Measurements from ENCODE around the gene DMAC2.
"Not testable (repeated sequence)": the region's sequence is repeated elsewhere in the genome, so short reads cannot be mapped to it uniquely, and the experiment has no call there.

The DMAC2 gene

DNA sequence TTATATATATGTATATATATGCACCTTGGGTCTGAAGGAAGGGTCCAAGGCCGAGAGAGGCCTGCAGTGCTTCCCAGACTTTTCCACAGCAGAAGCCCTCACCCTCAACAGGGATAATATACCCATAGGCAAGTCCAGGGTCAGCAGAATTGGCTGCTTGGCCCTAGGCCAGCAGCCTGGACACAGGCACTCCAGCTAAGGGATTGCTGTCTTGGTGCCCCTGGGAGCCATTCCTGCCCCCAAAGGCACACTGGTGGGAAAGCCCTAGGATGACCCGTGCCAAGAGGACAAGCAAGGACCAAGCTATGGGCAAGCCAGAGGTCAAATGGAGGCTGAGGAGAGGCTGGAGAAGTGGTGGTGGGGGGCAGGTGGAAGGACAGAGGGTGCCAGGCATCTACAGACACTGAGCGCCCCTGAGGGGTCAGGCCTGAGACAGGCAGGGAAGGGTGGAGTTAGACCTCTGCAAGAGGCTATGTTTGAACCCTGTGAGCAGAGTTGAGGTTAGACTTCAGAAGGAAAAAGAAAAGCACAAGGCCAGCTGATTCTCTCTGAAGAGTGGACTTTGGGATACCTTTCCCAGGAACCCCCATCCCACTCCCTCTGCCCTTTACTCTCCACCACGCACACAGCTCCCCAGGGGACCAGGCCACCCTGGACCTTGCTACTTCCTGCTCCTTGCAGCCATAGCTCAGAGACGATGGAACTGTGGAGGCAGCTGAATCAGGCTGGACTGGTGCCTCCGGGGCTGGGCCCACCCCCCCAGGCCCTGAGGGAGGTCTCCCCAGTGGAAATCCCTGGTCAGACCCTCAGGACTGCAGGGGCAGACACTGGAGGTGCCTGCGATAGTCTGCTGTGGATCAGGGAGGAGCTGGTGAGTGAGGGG is 3.0 kb upstream of the DMAC2 start, which contains the start of gene ERICH4:
Gene ERICH4, plus strand, starts transcription at position 684 of the 883 bp plus-strand sequence. Its CDS starts 14 bp downstream, at position 698.
- no peak for DNase-seq

- DNase-seq, result no peak
Observed at GRCh38 chr19:41441321-41441945, 1.7 kb upstream of the DMAC2 start.

- no peak for DNase-seq
Observed at GRCh38 chr19:41437944-41438574, 1.7 kb downstream of the DMAC2 start.

DNA sequence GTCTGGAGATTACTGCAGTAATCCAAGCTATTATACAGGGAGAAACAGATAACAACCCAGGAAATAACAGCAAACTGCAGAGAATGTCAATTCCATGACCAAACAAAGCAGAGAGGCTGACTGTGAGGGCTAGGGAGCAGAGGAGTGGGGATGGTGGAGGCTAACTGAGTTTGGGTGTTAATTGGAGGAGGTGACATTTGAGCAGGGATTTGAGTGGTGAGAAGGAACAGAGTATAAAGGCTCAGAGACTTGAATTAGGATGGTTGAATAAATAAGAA is 3.1 kb downstream of the DMAC2 start:
- no peak for DNase-seq

DNA sequence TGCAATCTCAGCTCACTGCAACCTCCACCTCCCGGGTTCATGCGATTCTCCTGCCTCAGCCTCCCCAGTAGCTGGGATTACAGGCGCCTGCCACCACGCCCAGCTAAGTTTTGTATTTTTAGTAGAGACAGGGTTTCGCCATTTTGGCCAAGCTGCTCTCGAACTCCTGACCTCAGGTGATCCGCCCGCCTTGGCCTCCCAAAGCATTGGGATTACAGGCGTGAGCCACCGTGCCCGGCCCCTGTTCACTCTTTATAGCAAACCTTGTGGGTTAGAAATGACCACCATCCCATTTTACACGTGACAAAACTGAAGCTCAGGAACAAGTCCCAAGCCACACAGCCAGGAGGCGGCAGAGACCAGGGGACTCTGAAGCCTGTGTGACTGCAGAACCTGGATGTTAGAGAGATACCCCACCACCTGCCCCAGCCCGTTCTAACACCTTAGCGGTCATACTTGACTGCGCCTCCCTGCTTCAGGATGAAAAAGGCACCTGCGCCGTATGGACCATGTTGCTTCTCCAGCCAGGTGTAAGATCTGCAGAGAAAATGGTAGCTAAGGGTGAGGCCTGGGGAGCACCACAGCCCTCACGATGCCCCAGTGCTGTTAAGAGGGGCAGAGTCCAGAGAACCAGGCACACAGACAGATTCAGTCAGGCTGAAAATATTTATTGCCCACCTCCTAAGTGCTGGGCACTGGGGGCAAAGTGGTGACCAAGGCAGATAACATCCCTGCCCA is 3.6 kb downstream of the DMAC2 start:
- no peak for DNase-seq

GRCh38 chr19:41435376-41435775 is 4.3 kb downstream of the DMAC2 start:
- DNase-seq, result not testable (repeated sequence)

- DNase-seq, result no peak
Observed at GRCh38 chr19:41434450-41434849, 5.3 kb downstream of the DMAC2 start.

DNA sequence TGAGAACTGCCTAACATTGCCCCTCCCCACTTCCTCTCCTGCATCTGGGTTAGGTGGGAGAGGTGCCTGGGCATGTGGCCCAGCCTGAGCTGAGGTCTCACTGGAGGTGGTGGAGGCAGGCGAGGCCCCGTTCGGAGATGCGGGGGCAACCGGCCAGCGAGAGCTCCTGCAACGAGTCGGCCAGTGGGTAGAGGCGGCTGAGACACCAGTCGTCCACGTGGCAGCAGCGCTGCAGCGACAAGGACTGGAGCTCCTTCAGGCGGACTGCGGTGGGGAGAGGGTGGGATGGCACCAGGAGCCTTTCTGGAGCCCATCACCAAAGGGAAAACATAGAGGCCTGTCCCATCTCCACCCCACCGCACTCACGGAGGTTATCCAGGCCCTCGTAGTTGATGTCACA is 6.5 kb downstream of the DMAC2 start:
- DNase-seq, result no peak

DNA sequence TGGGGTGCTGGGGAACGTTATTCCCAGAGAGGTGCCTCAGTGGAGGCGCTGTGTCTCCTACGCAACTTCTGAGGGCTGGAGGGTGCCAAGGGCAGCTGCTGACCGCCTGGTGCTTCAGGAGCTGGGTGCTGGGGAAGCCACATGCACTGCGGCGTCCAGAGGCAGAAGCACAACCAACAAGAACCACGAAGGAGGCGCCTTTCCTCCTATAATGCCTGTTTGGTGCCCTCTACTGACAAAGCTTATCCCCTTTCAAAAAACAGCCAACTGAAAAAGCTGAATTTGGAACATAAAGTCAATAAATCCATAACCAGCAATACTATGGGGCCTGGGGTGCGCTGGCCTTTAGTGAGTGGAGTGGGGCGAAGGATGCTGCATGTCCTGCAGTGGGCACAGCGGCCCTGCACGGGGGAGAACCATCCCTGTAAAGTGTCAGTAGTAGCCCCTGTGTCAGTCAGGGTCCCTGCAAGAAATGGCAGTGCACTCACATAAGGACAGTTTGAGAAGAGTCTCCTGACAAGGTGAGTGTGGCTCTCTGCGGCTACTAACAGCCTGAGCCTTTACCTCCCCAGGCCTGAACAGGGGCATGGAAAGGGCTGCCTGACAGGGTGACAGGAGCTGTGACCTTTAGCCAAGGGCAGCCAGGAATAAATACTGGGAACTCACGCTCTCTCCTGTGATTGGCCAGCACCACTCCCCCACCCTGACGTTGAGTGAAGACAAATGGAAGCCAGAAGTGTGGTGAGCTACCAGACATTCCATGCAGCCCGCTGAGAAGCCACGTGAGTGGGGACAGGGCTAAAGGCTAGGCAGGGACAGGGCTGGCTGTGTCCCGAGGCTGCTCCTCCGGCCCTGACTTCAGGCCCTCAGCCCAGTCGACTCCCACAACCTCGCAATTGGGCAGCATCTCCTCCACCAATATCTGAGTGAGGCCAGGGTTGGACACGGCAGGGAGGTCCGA is 8.0 kb downstream of the DMAC2 start:
- no peak for DNase-seq

GRCh38 chr19:41430922-41431321 is 8.8 kb downstream of the DMAC2 start:
- DNase-seq, result no peak

DNA sequence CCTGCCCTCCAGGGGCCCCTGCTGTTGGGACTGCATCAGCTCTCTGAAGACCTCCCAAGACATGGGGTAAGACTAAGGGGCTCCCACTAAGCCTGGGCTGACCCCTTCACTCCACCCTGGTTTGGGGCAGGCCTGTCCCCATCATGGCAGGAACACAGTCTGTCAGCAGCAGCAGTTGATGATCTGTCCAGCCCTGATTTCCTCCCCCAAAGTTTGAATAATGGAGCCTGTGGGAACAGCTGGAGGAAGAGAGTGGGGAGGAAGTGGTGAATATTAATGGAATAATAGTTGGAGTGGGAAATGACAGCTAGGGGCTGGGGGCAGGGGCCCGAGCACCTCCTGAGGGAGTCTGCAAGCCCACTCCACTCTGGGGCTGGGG is 11.2 kb downstream of the DMAC2 start:
- DNase-seq, result no peak

DNA sequence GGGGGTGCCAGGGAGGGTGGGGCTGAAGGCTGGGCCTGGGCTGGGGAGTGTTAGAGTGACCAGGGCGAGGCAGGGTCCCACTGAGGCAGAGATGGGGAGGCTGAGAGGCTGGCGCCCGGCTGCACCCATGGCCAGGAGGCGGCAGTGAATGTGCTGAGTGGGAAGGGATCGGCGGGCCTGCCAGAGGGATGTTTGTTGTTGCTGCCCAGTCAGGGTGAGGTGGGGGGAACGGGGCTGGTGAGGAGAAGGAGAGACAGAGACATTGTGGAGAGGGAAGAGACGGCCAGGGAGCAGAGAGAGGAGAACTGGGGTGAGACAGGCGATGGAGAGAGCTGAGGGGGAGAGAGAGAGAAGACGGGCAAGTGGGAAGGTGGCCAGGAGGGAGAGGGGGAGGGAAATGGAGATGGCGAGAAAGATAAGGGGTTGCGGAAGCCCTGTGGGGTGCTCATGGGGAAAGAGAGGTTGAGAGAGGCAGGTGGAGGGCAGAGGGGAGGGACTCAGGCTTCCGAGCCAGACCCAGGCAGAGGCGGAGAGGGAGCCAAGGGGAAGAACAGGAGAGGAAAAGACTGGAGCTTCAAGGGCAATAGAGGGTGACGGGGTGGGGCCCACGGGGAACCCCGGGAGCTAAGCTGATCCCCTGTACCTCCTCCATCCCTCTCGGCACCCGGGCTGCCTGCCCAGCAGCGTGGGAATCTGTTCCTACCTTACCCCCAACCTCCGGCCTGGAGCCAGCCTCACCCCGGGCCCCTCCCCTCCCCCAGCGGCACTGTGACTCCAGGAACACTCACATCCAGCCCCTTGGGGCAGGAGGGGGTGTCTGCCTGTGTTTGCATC is 11.8 kb downstream of the DMAC2 start:
- peak; percentile 53 for DNase-seq

DNA sequence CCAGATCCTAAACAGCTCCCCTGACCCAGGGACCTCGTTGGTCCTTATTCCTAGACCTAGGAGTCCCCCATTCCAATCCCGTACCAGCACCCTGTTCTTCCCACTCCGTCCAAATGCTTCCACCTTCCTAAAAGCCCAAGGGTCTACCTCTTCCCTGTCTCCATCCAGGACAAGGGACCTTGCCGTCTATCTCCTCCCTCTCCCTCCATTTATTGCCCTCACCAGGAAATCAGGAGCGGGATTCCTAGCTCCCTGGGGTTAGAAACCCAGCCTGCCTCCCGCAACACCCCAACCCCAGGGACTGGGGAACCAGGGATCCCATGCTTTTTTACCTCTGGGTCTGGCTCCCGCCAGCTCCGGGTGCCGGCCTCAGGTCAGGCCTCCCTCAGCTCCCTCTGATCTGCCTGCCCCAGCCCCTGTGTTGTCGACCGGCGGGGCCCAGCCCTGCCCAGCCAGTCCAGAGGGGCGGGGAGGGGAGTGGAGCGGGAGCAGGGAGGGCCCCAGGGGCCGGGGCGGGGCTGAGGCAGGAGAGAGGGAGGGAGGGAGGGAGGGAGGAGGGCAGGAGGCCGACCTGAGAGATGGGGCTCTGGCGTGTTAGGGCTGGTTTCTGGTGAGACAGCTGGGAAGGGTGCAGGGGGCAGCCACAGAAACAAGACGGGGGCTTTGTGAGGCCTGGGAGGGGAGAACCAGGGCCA is 12.6 kb downstream of the DMAC2 start, which contains the start of gene B3GNT8:
Gene B3GNT8, minus strand, starts transcription at position 423 of the 695 bp plus-strand sequence. CDS start 596 bp downstream, outside the sequence.
- DNase-seq, result peak; percentile 64

DNA sequence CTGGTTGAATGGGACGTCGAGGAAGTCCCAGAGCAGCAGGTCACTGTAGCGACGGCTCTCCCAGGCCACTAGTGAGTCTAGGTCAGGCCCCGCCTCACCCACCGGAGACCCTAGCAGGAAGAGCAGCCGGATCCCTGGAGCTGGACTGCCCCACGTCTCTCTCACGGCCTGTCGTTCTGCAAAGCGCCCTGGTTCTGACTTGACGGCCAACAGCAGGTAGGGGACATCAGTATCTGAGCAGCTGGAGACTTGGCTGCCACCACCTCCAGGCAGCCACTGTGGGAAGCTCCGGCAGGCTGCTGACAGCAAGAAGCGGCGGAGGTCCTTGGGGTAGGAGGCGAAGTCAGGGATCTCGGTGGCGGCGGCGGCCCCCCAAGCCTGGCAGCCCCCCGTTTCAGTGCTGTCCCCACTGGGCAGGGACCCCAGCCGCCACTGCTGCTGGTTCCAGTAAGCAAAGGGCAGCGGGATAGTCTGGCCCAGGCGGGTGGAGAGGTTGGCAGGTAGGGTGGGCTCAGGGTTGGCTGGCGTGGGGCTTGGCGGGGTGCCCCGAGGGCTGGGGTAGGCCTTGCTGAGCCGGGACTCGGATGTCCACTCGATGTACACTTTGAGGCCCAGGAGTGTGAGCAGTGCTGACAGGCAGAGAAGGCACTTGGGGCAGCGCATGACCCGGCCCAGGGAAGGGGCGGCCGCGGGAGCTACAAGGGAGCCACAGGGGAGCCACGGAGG is 13.4 kb downstream of the DMAC2 start:
- no peak for DNase-seq

- no peak for DNase-seq
Observed at GRCh38 chr19:41425174-41426115, 14.3 kb downstream of the DMAC2 start.

- DNase-seq, result no peak
Observed at GRCh38 chr19:41424335-41425173, 15.2 kb downstream of the DMAC2 start.

DNA sequence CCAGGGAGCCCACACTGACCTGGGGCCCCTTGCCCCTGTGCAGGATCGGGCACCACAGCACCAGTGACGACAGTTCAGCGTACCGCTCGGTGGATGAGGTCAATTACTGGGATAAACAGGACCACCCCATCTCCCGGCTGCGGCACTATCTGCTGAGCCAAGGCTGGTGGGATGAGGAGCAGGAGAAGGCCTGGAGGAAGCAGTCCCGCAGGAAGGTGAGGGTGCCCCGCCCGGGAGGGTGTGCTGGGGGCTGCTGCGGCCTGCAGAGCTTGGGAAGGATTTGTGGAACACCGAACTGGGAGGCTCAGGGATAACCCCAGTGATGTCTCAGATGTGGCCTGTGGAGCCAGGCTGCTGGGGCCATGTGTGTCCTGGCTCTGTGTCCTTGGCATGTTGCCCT is 16.8 kb downstream of the DMAC2 start:
- DNase-seq, result no peak

GRCh38 chr19:41422456-41422855 is 17.3 kb downstream of the DMAC2 start:
- DNase-seq, result no peak

Data from DMS153 (cell line).